Lung (tissue), 12 donors: ENCODE measurements around the gene ERICH6. TPM values are rescaled to one million over a fixed set of nuclear protein-coding genes. Genes with fewer than 3 reads are reported as not detected.

Experiments
- ATAC-seq: fragments of 200-7000 bp; cut with Tn5 transposase; one replicate; pipeline ENCODE4 v1.9.1; 2020; ENCODE audit warnings: moderate number of reproducible peaks; ENCODE audit not compliant: insufficient read depth, low FRiP score
- DNase-seq, 3 donors: peaks; one replicate each; pipeline ENCODE4 v3.0.0-alpha.2; 2013 to 2017
- H3K27ac ChIP-seq, 2 donors: one replicate each; pipeline ENCODE4 v1.5.1; 2013; ENCODE audit warnings: mild to moderate bottlenecking in 2 of 2, moderate library complexity in 2 of 2, control low read depth in 1 of 2, inconsistent platforms in 1 of 2, low read depth in 1 of 2, low read length in 1 of 2
- H3K27me3 ChIP-seq, 3 donors: one replicate each; pipeline ENCODE4 v1.5.1; 2013; ENCODE audit warnings: low read length in 2 of 3; ENCODE audit not compliant: control insufficient read depth in 3 of 3, insufficient read depth in 3 of 3
- H3K36me3 ChIP-seq, 4 donors: one replicate each; pipeline ENCODE4 v1.5.1; 2013; ENCODE audit warnings: low read length in 4 of 4, mild to moderate bottlenecking in 1 of 4, moderate library complexity in 1 of 4; ENCODE audit not compliant: control insufficient read depth in 4 of 4, insufficient read depth in 4 of 4
- H3K4me1 ChIP-seq, 5 donors: one replicate each; pipeline ENCODE4 v1.5.1; 2013; ENCODE audit warnings: low read length in 5 of 5, mild to moderate bottlenecking in 2 of 5, moderate library complexity in 1 of 5; ENCODE audit not compliant: control insufficient read depth in 5 of 5, insufficient read depth in 5 of 5
- H3K4me3 ChIP-seq: one replicate; pipeline ENCODE4 v1.5.1; 2013; ENCODE audit warnings: mild to moderate bottlenecking, control low read depth, moderate library complexity
- H3K9ac ChIP-seq, 2 donors: one replicate each; pipeline ENCODE4 v1.5.1; 2013; ENCODE audit warnings: low read length in 2 of 2, control low read depth in 1 of 2; ENCODE audit not compliant: insufficient read depth in 1 of 2
- H3K9me3 ChIP-seq, 4 donors: one replicate each; pipeline ENCODE4 v1.5.1; 2013; ENCODE audit warnings: low read length in 3 of 4, mild to moderate bottlenecking in 1 of 4, moderate library complexity in 1 of 4; ENCODE audit not compliant: control insufficient read depth in 4 of 4, insufficient read depth in 3 of 4
- WGBS, 2 donors: extraction: QIAGEN DNeasy Blood & Tissue Kit; methylation state at CpG; one replicate each; pipeline ENCODE4 v1.1.7; 2013; 5-methylcytosine and 5-hydroxymethylcytosine counted together
- polyA plus RNA-seq, 2 donors: library from polyadenylated mRNA; stranded (reverse); fragments of 200-250 nt; gene quantifications; one replicate each; pipeline ENCODE4 v1.2.1, GENCODE V29; 2013
- total RNA-seq, 2 donors: library from RNA; depleted of rRNA in 1 of 2; stranded (reverse); fragments of >200 nt in 1 of 2; gene quantifications; one replicate each; pipeline ENCODE4 v1.2.1, GENCODE V29; 2014 to 2021
- TF ChIP-seq, protein P1 (sequence below): IDR thresholded peaks from 2 replicates; pipeline ENCODE4 v1.5.1; 2012; ENCODE audit warnings: mild to moderate bottlenecking; ENCODE audit errors: control extremely low read depth, extremely low read depth
- donor health status: control.
- donor health status: control.
- donor health status: Bipolar disorder and iron deficiency.
- donor health status: healthy.
- donor health status: DM: yes; HTN: yes; CAD: no.

Gene ERICH6
- total and polyA plus RNA-seq, 4 donors, result 0.49 TPM; not detected in 3

DNA sequence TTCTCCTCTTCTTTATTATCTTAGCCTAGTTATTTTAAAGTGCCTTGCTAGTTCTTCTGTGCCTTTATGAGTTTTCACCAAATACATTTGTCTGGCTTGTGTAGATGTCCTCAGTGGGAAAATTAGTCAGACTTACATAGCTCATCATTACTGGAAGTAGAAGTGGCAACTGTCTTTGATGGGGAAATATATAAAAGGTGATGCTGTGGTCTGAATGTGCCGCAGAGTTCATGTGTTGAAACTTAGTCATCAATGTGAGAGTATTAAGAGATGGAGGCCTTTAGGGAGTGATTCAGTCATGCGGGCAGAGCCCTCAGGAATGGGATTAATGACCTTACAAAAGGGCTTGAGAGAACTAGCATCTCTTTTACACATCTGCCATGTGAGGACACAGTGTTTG is 6.4 kb upstream of the ERICH6 start:
- Histone ChIP-seq H3K27ac (no peak overlapping the region), H3K4me3 (no peak overlapping the region), H3K4me1 (no peaks in the 10 kb centered on the region), H3K36me3 (peaks cover 0 to 17% (median 7%) of the 10 kb centered on the region in 4 donors), H3K9me3 (peaks cover 0 to 3% (median under 1%) of the 10 kb centered on the region in 4 donors), H3K27me3 (no peaks in the 10 kb centered on the region), H3K9ac (no peak overlapping the region)
- ATAC-seq (no peak), DNase-seq (no peak)
- 96 to 98% methylated on average over 2 of the region's 2 CpGs for WGBS, 2 donors
- TF ChIP-seq, protein P1, sequence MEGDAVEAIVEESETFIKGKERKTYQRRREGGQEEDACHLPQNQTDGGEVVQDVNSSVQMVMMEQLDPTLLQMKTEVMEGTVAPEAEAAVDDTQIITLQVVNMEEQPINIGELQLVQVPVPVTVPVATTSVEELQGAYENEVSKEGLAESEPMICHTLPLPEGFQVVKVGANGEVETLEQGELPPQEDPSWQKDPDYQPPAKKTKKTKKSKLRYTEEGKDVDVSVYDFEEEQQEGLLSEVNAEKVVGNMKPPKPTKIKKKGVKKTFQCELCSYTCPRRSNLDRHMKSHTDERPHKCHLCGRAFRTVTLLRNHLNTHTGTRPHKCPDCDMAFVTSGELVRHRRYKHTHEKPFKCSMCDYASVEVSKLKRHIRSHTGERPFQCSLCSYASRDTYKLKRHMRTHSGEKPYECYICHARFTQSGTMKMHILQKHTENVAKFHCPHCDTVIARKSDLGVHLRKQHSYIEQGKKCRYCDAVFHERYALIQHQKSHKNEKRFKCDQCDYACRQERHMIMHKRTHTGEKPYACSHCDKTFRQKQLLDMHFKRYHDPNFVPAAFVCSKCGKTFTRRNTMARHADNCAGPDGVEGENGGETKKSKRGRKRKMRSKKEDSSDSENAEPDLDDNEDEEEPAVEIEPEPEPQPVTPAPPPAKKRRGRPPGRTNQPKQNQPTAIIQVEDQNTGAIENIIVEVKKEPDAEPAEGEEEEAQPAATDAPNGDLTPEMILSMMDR, result no peak

DNA sequence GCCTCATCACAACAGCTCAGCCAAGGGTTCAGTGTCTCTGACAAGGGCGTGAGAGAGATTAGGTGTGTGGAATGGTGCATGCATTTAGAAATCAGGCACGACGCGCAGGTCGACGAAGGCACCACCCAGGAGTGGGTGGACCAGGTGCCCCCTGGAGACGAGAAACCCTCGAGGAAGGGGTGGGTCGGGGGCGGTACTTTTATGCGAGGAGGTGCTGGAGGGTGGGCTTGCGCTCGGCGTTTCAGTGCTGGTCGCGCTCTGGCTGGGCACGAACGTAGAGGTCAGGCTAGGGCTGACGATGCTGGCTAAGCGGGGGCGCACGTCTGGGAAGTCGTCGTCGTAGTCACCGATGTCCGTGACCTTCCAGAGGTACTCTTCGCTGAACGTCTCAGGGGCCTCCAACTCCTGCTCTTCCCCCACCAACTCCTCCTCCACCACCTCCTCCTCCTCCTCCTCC is 393 bp downstream of the ERICH6 start:
- Histone ChIP-seq H3K36me3 (peaks cover 0 to 6% (median 0%) of the 10 kb centered on the region in 4 donors), H3K4me1 (peaks cover 0 to 2% (median 0%) of the 10 kb centered on the region in 5 donors), H3K4me3 (peak overlapping the region; percentile 38), H3K27me3 (no peaks in the 10 kb centered on the region), H3K9ac (peak overlapping the region; percentile 33 to 65), H3K27ac (peak overlapping the region; percentile 68 to 93), H3K9me3 (peaks cover 0 to 3% (median 0%) of the 10 kb centered on the region in 4 donors)
- ATAC-seq, result peak; percentile 15
- DNase-seq, result peak; percentile 56 to 68 (median 66)
- 2 to 3% methylated on average over 26 to 29 of the region's 29 CpGs for WGBS, 2 donors
- TF ChIP-seq, protein P1, result no peak

DNA sequence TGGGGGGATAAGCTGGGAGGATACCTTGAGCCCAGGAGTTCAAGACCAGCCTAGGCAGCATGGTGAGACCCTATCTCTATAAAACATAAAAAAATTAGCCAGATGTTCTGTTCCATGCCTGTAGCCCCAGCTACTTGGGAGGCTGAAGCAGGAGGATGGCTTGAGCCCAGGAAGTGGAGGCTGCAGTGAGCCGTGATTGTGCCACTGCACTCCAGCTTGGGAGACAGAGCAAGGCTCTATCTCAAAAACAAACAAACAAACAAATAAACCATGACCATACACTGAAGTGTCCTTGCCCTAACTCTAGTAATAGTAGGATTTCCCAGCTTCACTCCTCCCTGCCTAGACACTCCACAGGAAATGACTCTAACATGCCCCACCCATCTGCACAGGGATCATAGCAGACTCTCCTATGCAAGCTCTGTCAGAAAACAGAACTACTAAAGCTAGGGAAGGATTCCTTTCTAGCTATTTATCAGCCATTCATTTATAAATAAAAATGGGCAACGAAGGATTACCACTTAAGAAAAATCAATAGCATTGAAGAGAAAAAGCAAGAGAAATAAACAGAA is 4.6 kb downstream of the ERICH6 start:
- WGBS, 2 donors, result 68 to 75% methylated on average over 2 of the region's 2 CpGs
- ATAC-seq, result no peak
- TF ChIP-seq, protein P1, result no peak

More for the DNA sequence above, 4.6 kb downstream of the ERICH6 start:
- no peaks in the 10 kb centered on the region for H3K9me3 ChIP-seq
- no peak overlapping the region for H3K4me3 ChIP-seq
- DNase-seq, result peak in 1 of 3 donors; percentile 11
- H3K27ac ChIP-seq, result no peak overlapping the region
- H3K4me1 ChIP-seq, result peaks cover 0 to 2% (median 0%) of the 10 kb centered on the region in 5 donors
- no peaks in the 10 kb centered on the region for H3K27me3 ChIP-seq
- no peak overlapping the region for H3K9ac ChIP-seq
- no peaks in the 10 kb centered on the region for H3K36me3 ChIP-seq
